ENCODE data around the gene TRIM26.

GRCh38 chr6:30213957-30214656, 901 bp upstream of the TRIM26 start:
- TF ChIP-seq CTCF (IDR thresholded peaks at IDR 0.05) (no peak), POLR2A (IDR thresholded peaks at IDR 0.05) (peak in 1 of 2 donors; percentile 13)

Data from lower leg skin (tissue), 3 donors.